HG03139 (cell line): Measurements from ENCODE around the gene PIAS4.

Source experiments
- ATAC-seq: cut with Tn5 transposase; IDR thresholded peaks from one replicate; pipeline ENCODE4 v1.9.1; 2021; ENCODE audit not compliant: unreplicated experiment

PIAS4 gene

GRCh38 chr19:3976495-3977241 is 30.9 kb upstream of the PIAS4 start:
- ATAC-seq, result no peak

GRCh38 chr19:3977242-3978143 is 30.0 kb upstream of the PIAS4 start:
- ATAC-seq, result no peak

GRCh38 chr19:3978145-3978544 is 29.4 kb upstream of the PIAS4 start:
- ATAC-seq, result no peak

GRCh38 chr19:3979289-3979673 is 28.3 kb upstream of the PIAS4 start:
- no peak for ATAC-seq

- no peak for ATAC-seq
Observed at GRCh38 chr19:3979674-3980352, 27.7 kb upstream of the PIAS4 start.

- ATAC-seq, result no peak
Observed at GRCh38 chr19:3980353-3981251, 26.9 kb upstream of the PIAS4 start.

GRCh38 chr19:3981373-3981735 is 26.2 kb upstream of the PIAS4 start:
- ATAC-seq, result no peak

GRCh38 chr19:3981736-3982681 is 25.5 kb upstream of the PIAS4 start:
- ATAC-seq, result no peak

GRCh38 chr19:3982701-3983541 is 24.6 kb upstream of the PIAS4 start:
- no peak for ATAC-seq

GRCh38 chr19:3983542-3983914 is 24.0 kb upstream of the PIAS4 start:
- no peak for ATAC-seq

GRCh38 chr19:3983936-3984583 is 23.5 kb upstream of the PIAS4 start:
- no peak for ATAC-seq

- ATAC-seq, result no peak
Observed at GRCh38 chr19:3984584-3984907, 23.0 kb upstream of the PIAS4 start.

- ATAC-seq, result no peak
Observed at GRCh38 chr19:3984908-3985642, 22.5 kb upstream of the PIAS4 start, which contains the start of gene EEF2. Gene EEF2 (minus strand): TSS chr19:3985463. CDS start chr19:3985380, 83 bp downstream.

GRCh38 chr19:3985643-3986259 is 21.8 kb upstream of the PIAS4 start:
- no peak for ATAC-seq

- ATAC-seq, result no peak
Observed at GRCh38 chr19:3986260-3987041, 21.1 kb upstream of the PIAS4 start.

- ATAC-seq, result no peak
Observed at GRCh38 chr19:3987619-3988371, 19.7 kb upstream of the PIAS4 start.
